NB4 (cell line): ENCODE results near the gene TC2N.
"Not testable (repeated sequence)": the region's sequence is repeated elsewhere in the genome, so short reads cannot be mapped to it uniquely, and the experiment has no call there.

Experiments used
- DNase-seq: peaks from one replicate; pipeline ENCODE4 v3.0.0; 2010; ENCODE audit warnings: low read depth
- H3K4me3 ChIP-seq: one replicate; pipeline ENCODE4 v1.5.1; 2011; ENCODE audit warnings: mild to moderate bottlenecking, low read depth, low read length, moderate library complexity
- CTCF ChIP-seq: IDR thresholded peaks from one replicate; pipeline ENCODE4 v1.5.1; 2012; ENCODE audit warnings: low read depth, low read length
- MAX ChIP-seq: IDR thresholded peaks from 2 replicates; pipeline ENCODE4 v1.6.1; 2011; ENCODE audit warnings: low read depth, low read length
- MYC ChIP-seq: IDR thresholded peaks from 2 replicates; pipeline ENCODE4 v1.6.1; 2011; ENCODE audit warnings: low read depth, low read length
- POLR2A ChIP-seq: IDR thresholded peaks from 2 replicates; pipeline ENCODE4 v1.6.1; 2011; ENCODE audit warnings: mild to moderate bottlenecking; ENCODE audit not compliant: insufficient read length; ENCODE audit errors: extremely low read depth

The TC2N gene

GRCh38 chr14:91875525-91876286, 8.4 kb upstream of the TC2N start:
- H3K4me3 ChIP-seq = no peak overlapping the region
- no peak for DNase-seq
- TF ChIP-seq POLR2A = no peak
- TF ChIP-seq CTCF = no peak
- TF ChIP-seq MYC = no peak
- TF ChIP-seq MAX = no peak

GRCh38 chr14:91873471-91874415, 6.4 kb upstream of the TC2N start:
- DNase-seq = peak; percentile 62
- no peak overlapping the region for H3K4me3 ChIP-seq
- TF ChIP-seq POLR2A = no peak
- TF ChIP-seq MAX = no peak; the same call in 1 of the 2 replicates
- TF ChIP-seq MYC = no peak
- TF ChIP-seq CTCF = no peak

- no peak overlapping the region for H3K4me3 ChIP-seq
- DNase-seq = peak; percentile 73
- TF ChIP-seq CTCF (no peak), POLR2A (no peak), MYC (no peak), MAX (no peak)
Measured at GRCh38 chr14:91872517-91873470, 5.5 kb upstream of the TC2N start.

GRCh38 chr14:91872011-91872501, 4.7 kb upstream of the TC2N start:
- peak; percentile 95 for DNase-seq
- H3K4me3 ChIP-seq = no peak overlapping the region
- peak; percentile 49 for TF ChIP-seq MYC
- 0 out of 2 replicates have a peak, but pooled peaks have one; percentile 11 for TF ChIP-seq MAX
- TF ChIP-seq POLR2A = no peak

GRCh38 chr14:91871401-91871800, 4.1 kb upstream of the TC2N start:
- H3K4me3 ChIP-seq, DNase-seq: not testable (repeated sequence)

GRCh38 chr14:91870890-91871289, 3.6 kb upstream of the TC2N start:
- H3K4me3 ChIP-seq = no peak overlapping the region
- TF ChIP-seq MAX (no peak), POLR2A (no peak)
- DNase-seq = no peak
